GM19043 (cell line): ENCODE data around the gene ANO7.

Source experiments
- ATAC-seq: cut with Tn5 transposase; IDR thresholded peaks from one replicate; pipeline ENCODE4 v1.9.1; 2021; ENCODE audit warnings: low read depth; ENCODE audit not compliant: unreplicated experiment

The ANO7 gene

GRCh38 chr2:241239552-241240202 lies 51.2 kb downstream of the ANO7 start:
- ATAC-seq = no peak

DNA sequence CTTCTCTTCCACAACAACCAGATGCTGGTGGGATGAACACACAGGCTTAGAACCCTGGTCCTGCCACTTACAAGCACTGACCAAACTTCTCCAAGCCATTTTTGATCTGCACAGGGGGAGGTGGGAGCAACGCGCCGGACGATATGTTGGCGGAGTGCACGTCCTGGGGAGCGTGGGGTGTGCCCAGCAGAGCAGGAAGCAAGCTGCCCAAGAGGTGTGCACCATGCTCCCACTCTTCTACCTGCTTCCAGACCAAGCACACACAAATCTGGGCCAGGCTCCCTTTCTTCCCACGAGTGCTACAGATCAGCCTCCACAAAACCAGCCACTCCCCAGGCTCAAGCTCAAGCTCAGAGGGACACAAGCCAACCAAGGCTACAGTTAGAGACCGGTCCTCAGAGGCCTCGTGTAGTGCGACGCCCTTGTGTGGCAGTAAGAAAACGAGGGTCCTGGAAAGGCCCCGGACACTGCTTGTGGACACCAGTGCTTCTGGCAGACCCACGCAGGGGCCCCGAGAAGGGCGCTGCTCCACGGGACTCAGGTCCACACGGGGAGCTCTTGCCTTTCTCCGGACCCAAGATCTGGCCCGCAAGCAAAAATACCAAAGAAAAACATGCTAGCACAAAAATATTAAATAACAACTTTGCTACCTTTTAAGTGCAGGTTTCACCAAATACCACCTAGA lies 52.0 kb downstream of the ANO7 start:
- no peak for ATAC-seq

GRCh38 chr2:241241669-241242068 lies 53.2 kb downstream of the ANO7 start:
- no peak for ATAC-seq

DNA sequence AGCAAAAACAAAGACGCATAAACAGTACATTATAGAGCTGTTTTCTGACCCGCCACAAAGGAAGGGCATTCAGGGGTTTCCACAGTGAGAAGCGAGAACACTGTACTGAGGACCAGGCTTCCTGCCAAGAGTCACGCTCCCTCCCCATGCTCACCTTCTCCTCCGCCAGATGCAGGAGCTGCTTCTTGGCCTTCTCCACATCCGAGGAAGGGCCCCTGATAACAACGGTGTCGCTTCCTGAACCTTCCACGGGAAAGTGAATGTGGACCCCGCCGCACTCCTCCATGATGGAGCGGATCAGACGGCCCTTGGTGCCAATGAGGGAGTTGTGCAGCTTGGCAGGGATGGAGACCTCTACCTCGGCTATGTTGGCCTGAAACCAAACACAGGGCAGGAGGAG lies 53.8 kb downstream of the ANO7 start:
- no peak for ATAC-seq

- no peak for ATAC-seq
Observed at GRCh38 chr2:241244368-241244767, 55.9 kb downstream of the ANO7 start.

DNA sequence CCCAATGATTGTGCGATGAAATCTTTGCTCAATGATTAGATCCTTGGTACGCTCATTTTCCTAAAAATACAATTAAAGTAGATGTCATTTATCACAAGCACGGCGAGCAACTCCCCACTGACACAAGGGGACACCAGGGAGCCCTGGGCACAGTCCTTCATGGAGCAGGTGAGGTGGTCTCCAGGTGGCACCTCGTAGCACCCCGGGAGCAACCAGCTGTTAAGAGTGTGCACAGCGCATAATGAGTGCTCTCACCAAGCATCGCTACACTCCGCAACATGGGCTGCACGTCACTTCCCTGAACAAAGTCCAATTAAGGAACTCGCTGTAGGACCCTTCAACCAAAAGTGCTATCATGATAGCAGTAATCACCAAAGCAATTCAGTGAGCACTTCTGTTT lies 59.8 kb downstream of the ANO7 start:
- ATAC-seq = no peak

DNA sequence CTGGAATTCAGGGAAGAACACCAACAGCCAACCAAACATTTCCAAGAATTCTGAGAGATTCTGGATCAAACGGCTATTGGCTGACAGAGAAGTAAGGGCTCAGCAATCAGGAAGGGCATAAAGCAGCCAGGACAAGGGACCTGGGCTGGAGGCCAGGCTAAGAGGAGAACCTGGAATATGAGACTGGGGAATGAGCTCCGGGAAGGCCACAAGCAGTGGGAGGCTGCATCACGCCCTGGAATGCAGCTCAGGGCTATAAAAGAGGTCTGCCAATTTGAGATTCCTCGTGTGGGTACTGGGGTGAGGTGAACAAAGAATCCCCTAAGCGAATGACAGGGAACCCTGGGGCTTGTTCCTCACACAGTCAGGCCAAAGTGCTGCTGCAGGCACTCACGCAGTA lies 60.4 kb downstream of the ANO7 start:
- no peak for ATAC-seq

- no peak for ATAC-seq
Observed at GRCh38 chr2:241249654-241250053, 61.2 kb downstream of the ANO7 start.

DNA sequence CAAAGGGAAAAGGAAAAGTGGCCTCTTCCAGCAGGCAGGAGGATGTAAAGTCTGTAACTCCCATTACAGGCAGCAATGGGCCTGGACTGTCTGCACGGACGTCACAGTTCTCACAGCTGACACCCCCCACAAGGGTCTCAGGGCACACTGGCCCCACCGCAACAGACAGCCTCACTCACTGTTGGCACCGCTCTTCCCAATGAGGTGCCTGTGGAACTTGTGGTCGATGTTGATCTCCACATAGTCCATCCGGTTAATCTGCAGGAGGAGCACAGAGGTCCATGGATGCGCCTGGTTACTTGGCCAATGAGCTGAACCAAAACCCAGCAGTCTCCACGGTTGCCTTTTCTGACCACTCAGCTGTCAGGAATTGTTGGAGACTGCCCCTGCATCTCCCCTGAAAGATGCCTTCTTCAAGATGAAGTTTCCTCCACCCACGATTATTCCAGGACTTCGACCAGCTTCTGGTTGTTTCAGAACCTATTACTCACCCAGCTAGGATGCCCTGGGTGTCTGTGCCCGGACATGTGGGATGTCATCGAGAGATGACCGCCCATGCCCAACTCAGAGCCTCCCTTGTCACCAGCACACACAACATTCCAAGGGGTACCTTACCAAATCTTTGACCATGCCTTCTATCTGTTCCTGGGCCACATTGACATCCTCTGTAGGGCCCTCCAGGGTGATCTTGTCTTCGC lies 64.5 kb downstream of the ANO7 start:
- ATAC-seq = no peak

- ATAC-seq = no peak
Observed at GRCh38 chr2:241254904-241255351, 66.5 kb downstream of the ANO7 start.

GRCh38 chr2:241255542-241256167 lies 67.2 kb downstream of the ANO7 start:
- no peak for ATAC-seq

GRCh38 chr2:241256168-241256545 lies 67.7 kb downstream of the ANO7 start:
- ATAC-seq = no peak

GRCh38 chr2:241257419-241258032 lies 69.0 kb downstream of the ANO7 start:
- no peak for ATAC-seq

DNA sequence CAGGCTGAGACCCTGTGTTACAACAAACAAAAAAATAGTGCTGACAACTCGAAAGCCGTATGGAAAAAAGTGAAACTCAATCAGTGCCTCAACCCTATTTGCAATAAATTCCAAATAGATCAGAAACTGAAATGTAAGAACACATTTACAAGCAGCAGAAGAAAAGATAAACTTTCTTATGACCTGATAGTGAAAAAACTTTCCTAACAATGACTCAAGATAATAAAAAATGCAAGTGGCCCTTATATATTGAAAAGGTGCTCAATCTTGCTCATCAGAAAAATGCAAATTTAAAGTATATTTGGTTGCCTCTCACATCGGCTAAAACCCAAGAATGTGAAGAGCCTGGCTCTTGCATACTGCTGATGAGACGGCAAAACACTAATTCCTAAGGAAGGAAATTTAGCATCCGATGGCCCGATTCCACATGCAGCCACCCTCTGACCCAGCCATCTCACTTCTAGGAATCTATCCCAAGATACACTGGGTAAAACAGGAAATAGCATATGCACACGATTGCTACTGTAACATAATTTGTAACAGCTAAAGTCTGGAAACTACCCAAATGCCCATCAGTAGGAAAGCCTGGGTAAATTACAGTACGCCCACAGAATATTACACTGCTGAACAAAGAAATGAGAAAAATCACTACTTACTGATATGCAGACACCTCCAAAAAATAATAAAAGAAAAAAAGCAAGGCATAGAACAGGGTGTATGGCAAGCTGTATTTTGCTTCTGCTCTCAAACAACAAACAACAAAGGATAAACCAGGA lies 70.2 kb downstream of the ANO7 start:
- ATAC-seq = no peak

- no peak for ATAC-seq
Observed at GRCh38 chr2:241260911-241261310, 72.4 kb downstream of the ANO7 start.

- ATAC-seq = no peak
Observed at GRCh38 chr2:241261628-241262027, 73.2 kb downstream of the ANO7 start.

DNA sequence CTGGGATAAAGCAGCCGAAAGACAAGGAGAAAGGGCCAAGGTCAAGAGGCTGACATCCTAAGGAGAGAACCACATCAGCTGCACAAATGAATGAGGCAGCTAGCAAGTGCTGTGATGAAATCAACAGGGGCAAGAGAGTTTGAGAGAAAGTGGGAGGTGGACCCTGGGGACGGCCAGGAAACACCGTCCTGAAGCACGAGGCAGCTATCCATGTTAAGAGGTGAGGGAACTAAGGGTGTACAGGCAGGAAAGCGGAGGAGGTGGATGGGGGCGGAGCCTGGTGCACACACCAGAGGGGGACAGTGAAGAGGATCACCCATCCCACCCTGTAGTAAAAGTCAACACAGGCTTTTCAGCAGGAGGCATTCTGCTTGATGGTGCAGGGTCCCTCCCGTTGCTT lies 74.6 kb downstream of the ANO7 start:
- no peak for ATAC-seq

- ATAC-seq = no peak
Observed at GRCh38 chr2:241265506-241265905, 77.0 kb downstream of the ANO7 start.

DNA sequence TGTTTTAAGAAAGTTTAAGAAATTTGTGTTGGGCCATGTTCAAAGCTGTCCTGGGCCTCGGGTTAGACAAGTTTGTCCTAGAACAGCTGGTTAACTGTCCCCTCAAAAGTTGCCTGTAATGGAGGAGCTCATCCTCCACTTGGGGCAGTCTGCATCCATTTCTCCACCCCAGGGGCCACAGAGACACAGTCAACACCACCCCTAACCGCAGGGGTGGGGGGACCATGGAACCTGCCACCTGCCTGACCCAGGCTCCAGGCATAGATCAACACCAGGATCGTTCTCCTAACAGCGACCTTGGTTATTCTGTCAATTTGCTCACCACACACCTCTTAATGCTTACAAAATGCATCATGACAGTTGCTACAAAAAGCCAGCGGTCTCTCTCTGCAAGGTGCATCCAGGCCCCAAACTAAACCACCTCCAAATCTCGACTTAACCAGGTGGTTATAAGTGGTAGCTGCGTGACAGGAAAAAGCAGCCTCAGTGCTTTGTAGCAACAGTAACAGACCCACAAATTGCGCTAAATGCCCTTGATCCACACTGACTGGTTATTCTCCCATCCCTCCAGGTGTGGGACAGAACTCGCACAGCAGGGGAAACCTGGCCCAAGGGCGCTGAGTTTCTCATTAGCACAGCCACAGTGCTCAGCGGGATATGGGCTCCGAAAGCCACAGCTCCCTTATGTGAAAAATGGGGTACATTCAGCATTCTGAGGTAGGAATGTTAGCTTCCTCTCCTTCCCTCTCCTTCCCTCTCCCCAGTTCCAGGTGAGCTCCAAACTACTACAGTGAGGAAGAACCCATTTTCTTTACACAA lies 79.0 kb downstream of the ANO7 start:
- no peak for ATAC-seq
